HUES48 (cell line): ENCODE results near the gene ACTR5.
"Not testable (repeated sequence)": the region's sequence is repeated elsewhere in the genome, so short reads cannot be mapped to it uniquely, and the experiment has no call there.

Experiments used
- H3K27ac ChIP-seq: one replicate; pipeline ENCODE4 v1.7.0; 2013; ENCODE audit warnings: low read depth, low read length, inconsistent platforms
- H3K27me3 ChIP-seq: 2 replicates; pipeline ENCODE4 v1.6.1; 2013; ENCODE audit warnings: mild to moderate bottlenecking, low read length; ENCODE audit not compliant: control insufficient read depth, insufficient read depth
- H3K36me3 ChIP-seq: 2 replicates; pipeline ENCODE4 v1.6.1; 2013; ENCODE audit warnings: low read length; ENCODE audit not compliant: control insufficient read depth, insufficient read depth
- H3K4me1 ChIP-seq: 2 replicates; pipeline ENCODE4 v1.6.1; 2013; ENCODE audit warnings: mild to moderate bottlenecking, low read length; ENCODE audit not compliant: control insufficient read depth, insufficient read depth
- H3K4me3 ChIP-seq: 2 replicates; pipeline ENCODE4 v1.5.1; 2013; ENCODE audit warnings: mild to moderate bottlenecking, low read depth, low read length
- H3K9ac ChIP-seq: 2 replicates; pipeline ENCODE4 v1.6.1; 2013; ENCODE audit warnings: mild to moderate bottlenecking, low read depth, low read length, moderate library complexity
- H3K9me3 ChIP-seq: 2 replicates; pipeline ENCODE4 v1.6.1; 2013; ENCODE audit warnings: low read length; ENCODE audit not compliant: control insufficient read depth, insufficient read depth

Gene ACTR5

GRCh38 chr20:38805958-38806854, 57.9 kb downstream of the ACTR5 start:
- peaks cover 17% of the 10 kb centered on the region for H3K27me3 ChIP-seq
- H3K27ac ChIP-seq = peak overlapping the region; percentile 95
- H3K4me3 ChIP-seq = peak overlapping the region; percentile 68
- no peaks in the 10 kb centered on the region for H3K9me3 ChIP-seq
- H3K9ac ChIP-seq = 0 out of 2 replicates have a peak overlapping the region, but pooled peaks have one; percentile 21
- peaks cover 24% of the 10 kb centered on the region for H3K4me1 ChIP-seq
- H3K36me3 ChIP-seq = no peaks in the 10 kb centered on the region

GRCh38 chr20:38806855-38807655, 58.8 kb downstream of the ACTR5 start:
- Histone ChIP-seq H3K4me3 (peak overlapping the region; percentile 68), H3K36me3 (no peaks in the 10 kb centered on the region), H3K4me1 (peaks cover 24% of the 10 kb centered on the region), H3K9me3 (no peaks in the 10 kb centered on the region), H3K27ac (no peak overlapping the region), H3K9ac (no peak overlapping the region), H3K27me3 (peaks cover 17% of the 10 kb centered on the region)

DNA sequence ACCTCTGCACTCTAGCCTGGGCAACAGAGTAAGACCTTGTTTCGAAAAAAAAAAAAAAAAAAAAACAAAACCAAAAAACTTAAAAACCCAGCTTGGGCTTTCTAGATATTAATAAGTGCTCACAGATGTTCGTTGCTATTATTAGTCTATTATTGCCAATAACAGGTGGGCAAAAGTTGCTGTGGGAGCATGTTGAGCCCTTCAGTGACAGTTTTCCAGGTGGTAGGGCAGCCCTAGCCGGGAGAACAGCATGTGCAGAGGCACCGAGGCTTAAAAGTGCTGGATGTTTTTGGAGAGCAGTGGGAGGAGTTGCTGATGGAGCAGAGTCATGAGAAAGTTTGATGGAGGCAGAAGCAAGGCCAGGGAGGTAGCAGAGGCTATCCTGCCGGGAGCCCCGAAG, 61.7 kb downstream of the ACTR5 start:
- Histone ChIP-seq H3K4me3 (no peak overlapping the region), H3K9ac (no peak overlapping the region), H3K36me3 (no peaks in the 10 kb centered on the region), H3K4me1 (peaks cover 10% of the 10 kb centered on the region), H3K27ac (no peak overlapping the region), H3K27me3 (peaks cover 17% of the 10 kb centered on the region), H3K9me3 (no peaks in the 10 kb centered on the region)

DNA sequence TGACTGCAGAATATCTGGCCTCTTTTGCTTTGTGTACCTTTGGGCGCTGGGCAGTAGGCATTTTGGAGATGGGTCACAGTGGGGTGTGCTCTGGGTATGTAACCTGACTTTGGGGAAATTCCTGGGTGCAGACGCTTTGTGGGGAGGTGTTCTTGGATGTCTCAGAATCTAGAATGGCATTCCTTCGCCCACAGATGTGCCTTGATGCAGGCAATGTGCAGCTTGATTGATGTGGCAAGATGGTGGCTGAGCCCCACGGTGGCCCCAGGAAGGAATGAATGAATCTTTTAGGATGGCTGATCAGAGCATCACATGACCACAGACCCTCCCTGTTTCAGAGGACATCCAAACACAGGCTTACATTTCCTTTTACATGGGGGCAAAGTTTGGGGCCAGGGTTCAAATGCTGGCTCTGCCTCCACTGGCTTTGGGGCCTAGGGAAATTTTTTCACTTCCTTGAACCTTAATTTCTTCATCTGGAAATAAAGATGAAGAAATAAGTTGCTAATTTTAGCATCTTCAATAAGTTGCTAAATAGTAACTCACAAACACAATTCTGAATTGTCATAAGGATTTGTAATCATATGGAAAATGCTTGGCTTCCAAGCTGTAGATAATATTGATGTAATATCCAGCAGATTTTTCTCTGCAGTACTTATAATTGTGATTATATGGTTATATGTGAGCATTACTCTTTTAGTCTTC, 62.8 kb downstream of the ACTR5 start:
- Histone ChIP-seq H3K36me3 (no peaks in the 10 kb centered on the region), H3K9me3 (no peaks in the 10 kb centered on the region), H3K4me3 (no peak overlapping the region), H3K27ac (no peak overlapping the region), H3K9ac (no peak overlapping the region), H3K4me1 (peaks cover 5% of the 10 kb centered on the region; the same call in 1 of the 2 replicates), H3K27me3 (peaks cover 17% of the 10 kb centered on the region)

GRCh38 chr20:38811769-38812168, 63.5 kb downstream of the ACTR5 start:
- no peaks in the 10 kb centered on the region for H3K36me3 ChIP-seq
- H3K27me3 ChIP-seq = peaks cover 15% of the 10 kb centered on the region
- H3K4me3 ChIP-seq = no peak overlapping the region
- H3K9ac ChIP-seq = no peak overlapping the region
- no peak overlapping the region for H3K27ac ChIP-seq
- H3K4me1 ChIP-seq = peaks cover 5% of the 10 kb centered on the region; the same call in 1 of the 2 replicates
- no peaks in the 10 kb centered on the region for H3K9me3 ChIP-seq

GRCh38 chr20:38812182-38812581, 63.9 kb downstream of the ACTR5 start:
- no peak overlapping the region for H3K27ac ChIP-seq

DNA sequence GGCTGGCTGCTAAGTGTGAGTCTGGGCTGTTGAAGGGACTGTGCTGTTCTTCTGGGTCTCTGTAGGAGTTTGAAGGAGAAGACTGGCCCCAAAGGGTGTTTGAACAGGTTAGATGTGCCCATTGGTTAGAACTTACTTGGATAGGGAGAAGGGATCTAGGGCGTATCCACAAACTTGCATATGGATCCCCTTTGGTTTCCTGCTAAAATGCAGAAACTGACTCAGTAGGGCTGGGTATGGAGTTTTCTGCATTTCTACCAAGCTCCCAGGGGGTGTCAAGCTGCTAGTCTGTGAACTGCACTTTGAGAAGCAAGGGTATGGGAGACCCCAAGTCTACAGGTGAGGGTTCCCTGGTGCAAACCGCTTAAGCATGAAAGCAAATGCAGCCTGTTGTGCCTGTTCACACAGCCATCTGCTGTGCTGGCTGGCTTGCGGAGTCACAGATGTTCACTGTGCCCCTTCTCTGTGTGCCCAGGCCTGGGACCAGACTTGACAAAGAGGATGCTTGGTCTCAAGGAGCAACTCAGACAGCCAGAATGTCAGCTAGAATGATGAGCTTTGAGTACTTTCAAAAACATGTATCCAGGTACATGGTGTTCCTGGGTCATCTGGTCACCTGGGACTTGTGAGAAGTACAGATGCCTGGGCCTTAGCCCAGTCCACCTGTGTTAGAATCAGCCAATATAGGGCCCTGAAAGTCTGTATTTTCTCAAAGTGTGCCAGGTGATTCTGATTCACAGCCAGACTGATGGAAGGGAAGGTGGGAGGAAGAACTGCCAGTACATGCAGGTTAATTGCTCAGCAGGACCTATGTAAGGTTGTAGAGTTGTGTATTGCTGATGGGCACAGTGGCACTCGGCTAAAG, 64.7 kb downstream of the ACTR5 start:
- H3K4me3 ChIP-seq = no peak overlapping the region
- H3K9me3 ChIP-seq = no peaks in the 10 kb centered on the region
- H3K4me1 ChIP-seq = peaks cover under 1% of the 10 kb centered on the region; the same call in 1 of the 2 replicates
- H3K27ac ChIP-seq = no peak overlapping the region
- peaks cover 4% of the 10 kb centered on the region for H3K27me3 ChIP-seq
- H3K9ac ChIP-seq = no peak overlapping the region
- H3K36me3 ChIP-seq = no peaks in the 10 kb centered on the region

More at GRCh38 chr20:38812182-38812581, 63.9 kb downstream of the ACTR5 start:
- peaks cover 11% of the 10 kb centered on the region for H3K27me3 ChIP-seq
- H3K36me3 ChIP-seq = no peaks in the 10 kb centered on the region
- H3K4me1 ChIP-seq = peaks cover 2% of the 10 kb centered on the region; the same call in 1 of the 2 replicates
- H3K9me3 ChIP-seq = no peaks in the 10 kb centered on the region
- no peak overlapping the region for H3K9ac ChIP-seq
- no peak overlapping the region for H3K4me3 ChIP-seq

DNA sequence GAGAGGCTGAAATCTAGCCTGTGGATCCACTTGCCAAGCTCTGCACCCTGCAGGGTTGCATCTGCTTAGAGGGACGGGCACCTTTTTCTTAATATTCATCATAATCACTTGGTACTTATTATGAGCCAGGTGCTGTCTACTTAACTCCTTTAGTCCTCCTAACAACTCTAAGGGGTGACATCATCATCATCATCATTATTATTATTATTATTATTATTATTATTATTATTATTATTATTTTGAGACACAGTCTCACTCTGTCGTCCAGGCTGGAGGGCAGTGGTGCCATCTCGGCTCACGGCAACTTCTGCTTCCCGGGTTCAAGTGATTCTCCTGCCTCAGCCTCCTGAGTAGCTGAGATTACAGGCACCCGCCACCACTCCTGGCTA, 65.3 kb downstream of the ACTR5 start:
- not testable (repeated sequence) for H3K27ac ChIP-seq, H3K9ac ChIP-seq, H3K4me1 ChIP-seq

GRCh38 chr20:38815446-38815845, 67.2 kb downstream of the ACTR5 start:
- no peak overlapping the region for H3K4me3 ChIP-seq
- no peaks in the 10 kb centered on the region for H3K36me3 ChIP-seq
- H3K9me3 ChIP-seq = no peaks in the 10 kb centered on the region
- peaks cover 5% of the 10 kb centered on the region for H3K4me1 ChIP-seq
- H3K9ac ChIP-seq = no peak overlapping the region
- H3K27me3 ChIP-seq = no peaks in the 10 kb centered on the region
- no peak overlapping the region for H3K27ac ChIP-seq

More for the DNA sequence above, 65.3 kb downstream of the ACTR5 start:
- H3K36me3 ChIP-seq, H3K4me3 ChIP-seq, H3K27me3 ChIP-seq, H3K9me3 ChIP-seq: not testable (repeated sequence)
